Measurements from ENCODE around the gene CD79B.

Gene CD79B

DNA sequence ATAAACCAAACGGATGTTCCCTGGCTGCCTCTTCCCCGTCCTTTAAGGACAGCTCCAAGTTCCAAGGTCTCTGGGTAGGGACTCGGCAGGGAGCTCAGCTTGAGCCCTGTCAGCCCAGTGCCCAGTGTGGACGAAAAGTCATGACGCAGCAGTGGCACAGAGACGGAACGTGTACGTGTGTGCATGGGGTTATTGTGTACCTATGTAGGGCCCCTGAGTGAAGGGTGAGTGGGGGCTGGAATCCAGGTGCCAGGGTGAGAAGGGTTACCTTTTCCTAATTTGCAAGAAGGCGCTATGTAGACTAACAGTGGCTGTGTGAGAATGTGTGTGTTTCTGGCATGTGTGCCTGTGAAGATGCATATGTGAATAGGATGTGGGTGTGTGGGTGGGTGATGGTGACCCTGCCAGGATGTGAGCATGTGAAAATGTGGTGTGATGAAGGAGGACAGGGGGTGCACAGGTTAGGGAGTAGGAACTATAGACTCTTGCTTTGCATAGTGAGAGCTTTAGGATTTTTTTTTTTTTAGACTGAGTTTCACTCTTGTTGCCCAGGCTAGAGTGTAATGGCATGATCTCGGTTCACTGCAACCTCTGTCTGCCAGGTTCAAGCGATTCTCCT, 34.6 kb upstream of the CD79B start:
- no peaks in the 10 kb centered on the region for H3K36me3 ChIP-seq (replicated peaks)
- no peak overlapping the region for H3K4me3 ChIP-seq (ENCODE audit: low read depth, low read length)
- H3K27me3 ChIP-seq (replicated peaks), result no peaks in the 10 kb centered on the region
- in situ Hi-C loops (cut with HindIII; ENCODE audit: low pct_ligation_motif_present, low sequenced_read_pairs), result no loop called here
- no peak overlapping the region for H3K27ac ChIP-seq
- TF ChIP-seq, protein P1, sequence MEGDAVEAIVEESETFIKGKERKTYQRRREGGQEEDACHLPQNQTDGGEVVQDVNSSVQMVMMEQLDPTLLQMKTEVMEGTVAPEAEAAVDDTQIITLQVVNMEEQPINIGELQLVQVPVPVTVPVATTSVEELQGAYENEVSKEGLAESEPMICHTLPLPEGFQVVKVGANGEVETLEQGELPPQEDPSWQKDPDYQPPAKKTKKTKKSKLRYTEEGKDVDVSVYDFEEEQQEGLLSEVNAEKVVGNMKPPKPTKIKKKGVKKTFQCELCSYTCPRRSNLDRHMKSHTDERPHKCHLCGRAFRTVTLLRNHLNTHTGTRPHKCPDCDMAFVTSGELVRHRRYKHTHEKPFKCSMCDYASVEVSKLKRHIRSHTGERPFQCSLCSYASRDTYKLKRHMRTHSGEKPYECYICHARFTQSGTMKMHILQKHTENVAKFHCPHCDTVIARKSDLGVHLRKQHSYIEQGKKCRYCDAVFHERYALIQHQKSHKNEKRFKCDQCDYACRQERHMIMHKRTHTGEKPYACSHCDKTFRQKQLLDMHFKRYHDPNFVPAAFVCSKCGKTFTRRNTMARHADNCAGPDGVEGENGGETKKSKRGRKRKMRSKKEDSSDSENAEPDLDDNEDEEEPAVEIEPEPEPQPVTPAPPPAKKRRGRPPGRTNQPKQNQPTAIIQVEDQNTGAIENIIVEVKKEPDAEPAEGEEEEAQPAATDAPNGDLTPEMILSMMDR (IDR thresholded peaks at IDR 0.05; ENCODE audit: low read depth, low read length, missing control alignments), result no peak
- no peak for DNase-seq

DNA sequence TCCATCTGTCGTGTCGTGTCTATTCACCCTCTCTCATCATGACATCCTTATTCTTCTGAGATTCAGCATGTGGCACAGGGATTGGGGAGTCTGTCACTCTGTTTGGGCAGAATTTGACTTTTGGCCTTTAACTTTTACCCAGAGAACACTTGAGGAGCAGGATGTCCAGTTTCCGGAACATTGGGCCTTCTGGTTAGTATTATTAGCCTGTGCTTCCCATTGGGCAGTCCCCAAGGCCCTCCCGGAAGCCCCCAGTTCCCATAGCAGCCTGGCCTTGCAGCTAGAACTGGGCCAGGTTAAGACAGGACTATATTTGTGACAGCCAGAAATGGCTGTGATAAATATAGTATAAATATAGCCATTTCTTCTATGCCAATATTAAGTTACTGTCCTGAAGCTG, 31.0 kb upstream of the CD79B start:
- no peak overlapping the region for H3K4me3 ChIP-seq (ENCODE audit: low read depth, low read length)
- H3K27me3 ChIP-seq (replicated peaks), result no peaks in the 10 kb centered on the region
- TF ChIP-seq, protein P1 (IDR thresholded peaks at IDR 0.05; ENCODE audit: low read depth, low read length, missing control alignments), result no peak
- H3K36me3 ChIP-seq (replicated peaks), result no peaks in the 10 kb centered on the region
- no peak overlapping the region for H3K27ac ChIP-seq
- no peak for DNase-seq
- in situ Hi-C loops (cut with HindIII; ENCODE audit: low pct_ligation_motif_present, low sequenced_read_pairs), result no loop called here

DNA sequence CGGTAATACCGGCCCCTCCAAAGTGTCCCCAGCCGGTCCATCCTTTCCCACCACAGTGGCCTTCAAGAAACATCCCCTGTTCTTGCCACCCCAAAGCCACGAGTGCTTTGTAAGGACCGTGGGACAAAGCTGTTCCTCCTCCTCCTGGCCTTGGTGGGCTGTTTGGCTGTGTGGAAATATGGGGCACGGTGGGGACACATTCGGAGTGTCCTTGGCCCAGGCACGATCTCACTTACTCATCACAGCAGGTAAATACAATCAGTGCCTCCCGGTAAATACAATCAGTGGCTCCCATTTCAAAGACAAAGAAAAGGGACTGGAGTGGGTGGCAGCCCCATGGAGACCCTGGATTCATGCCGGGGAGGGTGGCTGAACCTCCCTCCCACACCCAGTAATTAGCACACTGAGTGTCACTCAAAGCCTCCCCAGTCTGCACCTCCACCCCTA, 30.2 kb upstream of the CD79B start:
- H3K27me3 ChIP-seq (replicated peaks), result no peaks in the 10 kb centered on the region
- in situ Hi-C loops (cut with HindIII; ENCODE audit: low pct_ligation_motif_present, low sequenced_read_pairs), result no loop called here

DNA sequence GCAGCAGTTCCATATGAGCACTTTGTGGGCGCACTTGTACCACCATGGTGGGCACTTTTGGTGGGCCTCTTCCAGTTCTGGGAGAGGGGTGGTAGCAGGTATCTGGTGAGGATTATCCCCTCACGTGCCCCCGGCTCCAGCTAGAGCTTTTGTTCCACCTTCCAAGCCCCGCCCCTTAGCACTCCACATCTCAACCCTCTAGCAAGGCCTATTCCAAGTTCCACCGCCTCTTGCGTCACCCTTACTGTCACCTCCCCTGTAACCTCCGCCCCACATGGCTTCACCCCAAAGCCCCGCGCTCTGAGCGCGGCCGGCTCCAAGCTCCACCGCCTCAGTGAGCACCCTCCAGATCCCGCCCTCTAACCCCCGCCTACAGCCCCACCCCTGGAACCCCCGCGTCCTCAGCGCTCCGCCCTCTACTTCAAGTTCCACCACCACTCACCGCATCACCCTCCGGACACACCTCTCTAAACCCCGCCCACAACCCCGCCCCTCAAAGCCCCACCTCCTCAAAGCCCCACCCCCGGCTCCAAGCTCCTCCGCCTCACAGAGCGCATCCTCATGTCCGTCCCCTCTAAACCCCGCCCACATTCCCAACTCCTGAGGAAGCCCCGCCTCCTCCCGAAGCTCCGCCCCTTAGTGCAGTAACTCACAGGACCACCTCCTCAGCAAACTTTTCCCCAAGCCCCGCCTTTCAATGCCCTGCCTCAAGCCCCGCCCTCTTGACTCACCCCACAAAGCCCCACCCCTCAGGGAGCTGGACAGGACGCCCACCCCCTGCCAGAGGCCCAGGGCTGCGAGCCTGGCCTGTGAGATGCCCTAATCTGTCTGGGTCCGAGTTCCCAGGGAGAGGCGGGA, 29.5 kb upstream of the CD79B start:
- no peak overlapping the region for H3K27ac ChIP-seq
- no peak overlapping the region for H3K4me3 ChIP-seq (ENCODE audit: low read depth, low read length)
- TF ChIP-seq, protein P1 (IDR thresholded peaks at IDR 0.05; ENCODE audit: low read depth, low read length, missing control alignments), result no peak
- no peaks in the 10 kb centered on the region for H3K36me3 ChIP-seq (replicated peaks)
- no peaks in the 10 kb centered on the region for H3K27me3 ChIP-seq (replicated peaks)
- in situ Hi-C loops (cut with HindIII; ENCODE audit: low pct_ligation_motif_present, low sequenced_read_pairs), result no loop called here
- DNase-seq, result peak; percentile 63

More for the DNA sequence above, 30.2 kb upstream of the CD79B start:
- no peak overlapping the region for H3K27ac ChIP-seq
- H3K36me3 ChIP-seq (replicated peaks), result no peaks in the 10 kb centered on the region
- TF ChIP-seq, protein P1 (IDR thresholded peaks at IDR 0.05; ENCODE audit: low read depth, low read length, missing control alignments), result no peak
- H3K4me3 ChIP-seq (ENCODE audit: low read depth, low read length), result no peak overlapping the region
- DNase-seq, result no peak

DNA sequence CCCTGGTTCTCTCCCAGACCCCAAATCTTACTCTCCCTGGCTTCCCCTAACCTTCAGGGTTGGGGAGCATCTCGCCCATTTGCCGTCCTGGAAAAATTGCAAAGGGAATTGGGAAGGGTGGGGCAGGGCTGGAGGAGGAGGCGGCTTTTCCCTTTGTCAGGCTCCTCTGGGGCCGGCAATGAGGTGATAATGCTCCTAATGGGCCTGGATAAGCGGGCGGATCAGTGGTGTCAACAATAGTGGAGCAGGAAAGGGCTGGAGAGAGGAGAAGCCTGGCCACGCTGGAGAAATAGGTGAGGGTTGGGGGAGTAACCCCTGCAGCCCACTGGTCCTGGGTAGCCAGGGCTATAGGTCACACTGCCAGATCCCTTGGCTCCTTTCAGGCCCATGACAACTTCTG, 28.3 kb upstream of the CD79B start:
- TF ChIP-seq, protein P1 (IDR thresholded peaks at IDR 0.05; ENCODE audit: low read depth, low read length, missing control alignments), result no peak
- Histone ChIP-seq H3K27ac (no peak overlapping the region), H3K36me3 (replicated peaks) (no peaks in the 10 kb centered on the region), H3K4me3 (ENCODE audit: low read depth, low read length) (no peak overlapping the region), H3K27me3 (replicated peaks) (no peaks in the 10 kb centered on the region)
- DNase-seq, result no peak
- in situ Hi-C loops (cut with HindIII; ENCODE audit: low pct_ligation_motif_present, low sequenced_read_pairs), result no loop called here

Data from brain microvascular endothelial cell (primary cell).